Endothelial cell of umbilical vein (primary cell): ENCODE measurements around the gene PPP1CB.

ENCODE experiments used
- CTCF ChIP-seq, 2 donors: IDR thresholded peaks; 1 replicate in 1 of 2; 2 replicates in 1 of 2; pipeline ENCODE4 v1.5.1; 2011; ENCODE audit warnings: low read length in 2 of 2, mild to moderate bottlenecking in 2 of 2, moderate library complexity in 2 of 2, control low read depth in 1 of 2, inconsistent platforms in 1 of 2, low read depth in 1 of 2; ENCODE audit not compliant: insufficient read depth in 1 of 2; ENCODE audit errors: extremely low read depth in 1 of 2
- EZH2 ChIP-seq: IDR thresholded peaks from 2 replicates; pipeline ENCODE4 v1.6.1; 2012; ENCODE audit warnings: borderline replicate concordance, low read depth, mild to moderate bottlenecking, moderate library complexity, low read length, inconsistent platforms; ENCODE audit not compliant: severe bottlenecking
- POLR2A ChIP-seq: IDR thresholded peaks from 2 replicates; pipeline ENCODE4 v1.6.1; 2012; ENCODE audit warnings: low read depth, mild to moderate bottlenecking, control low read depth, low read length
- POLR2AphosphoS5 ChIP-seq: IDR thresholded peaks from 2 replicates; pipeline ENCODE4 v1.6.1; 2012; ENCODE audit warnings: low read depth, mild to moderate bottlenecking, control low read depth, low read length, moderate library complexity; ENCODE audit not compliant: insufficient read depth

GRCh38 chr2:28730641-28731146 is 20.9 kb upstream of the PPP1CB start:
- TF ChIP-seq CTCF (IDR thresholded peaks at IDR 0.05; ENCODE audit: extremely low read depth in 1 of 2, insufficient read depth in 1 of 2, low read depth in 1 of 2, low read length in 2 of 2) = no peak
- no peak for TF ChIP-seq POLR2A
- TF ChIP-seq EZH2 = no peak
- no peak for TF ChIP-seq POLR2AphosphoS5
